ENCODE measurements around the gene KIAA0040. TPM values are rescaled to one million over a fixed set of nuclear protein-coding genes. Genes with fewer than 3 reads are reported as not detected.

The KIAA0040 gene
- total and polyA plus RNA-seq, 2 experiments from 2014 or later: 1.4 to 1.6 TPM

DNA sequence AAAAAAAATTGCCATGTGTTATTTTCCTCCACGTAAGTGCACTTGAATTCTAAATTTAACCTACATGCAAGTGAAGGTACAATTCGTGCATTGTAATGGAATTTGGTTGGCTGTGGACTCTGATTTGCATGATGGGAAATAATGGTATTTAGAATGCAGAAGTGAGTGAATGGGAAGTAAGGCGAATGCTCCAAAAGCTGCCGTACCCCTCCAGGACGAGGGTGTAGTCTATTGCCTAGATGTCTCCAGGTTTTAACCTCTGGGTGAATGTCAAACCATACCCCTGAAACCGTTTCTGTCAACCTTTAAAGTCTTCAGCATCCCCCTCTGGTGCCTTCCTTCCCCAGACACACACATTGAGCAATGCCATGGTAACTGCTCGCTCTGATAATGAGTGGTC is 44.5 kb downstream of the KIAA0040 start:
- TF ChIP-seq, protein P1, sequence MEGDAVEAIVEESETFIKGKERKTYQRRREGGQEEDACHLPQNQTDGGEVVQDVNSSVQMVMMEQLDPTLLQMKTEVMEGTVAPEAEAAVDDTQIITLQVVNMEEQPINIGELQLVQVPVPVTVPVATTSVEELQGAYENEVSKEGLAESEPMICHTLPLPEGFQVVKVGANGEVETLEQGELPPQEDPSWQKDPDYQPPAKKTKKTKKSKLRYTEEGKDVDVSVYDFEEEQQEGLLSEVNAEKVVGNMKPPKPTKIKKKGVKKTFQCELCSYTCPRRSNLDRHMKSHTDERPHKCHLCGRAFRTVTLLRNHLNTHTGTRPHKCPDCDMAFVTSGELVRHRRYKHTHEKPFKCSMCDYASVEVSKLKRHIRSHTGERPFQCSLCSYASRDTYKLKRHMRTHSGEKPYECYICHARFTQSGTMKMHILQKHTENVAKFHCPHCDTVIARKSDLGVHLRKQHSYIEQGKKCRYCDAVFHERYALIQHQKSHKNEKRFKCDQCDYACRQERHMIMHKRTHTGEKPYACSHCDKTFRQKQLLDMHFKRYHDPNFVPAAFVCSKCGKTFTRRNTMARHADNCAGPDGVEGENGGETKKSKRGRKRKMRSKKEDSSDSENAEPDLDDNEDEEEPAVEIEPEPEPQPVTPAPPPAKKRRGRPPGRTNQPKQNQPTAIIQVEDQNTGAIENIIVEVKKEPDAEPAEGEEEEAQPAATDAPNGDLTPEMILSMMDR (IDR thresholded peaks at IDR 0.05; ENCODE audit: low read depth, low read length): no peak
- no peaks in the 10 kb centered on the region for H3K4me1 ChIP-seq (ENCODE audit: low read depth)
- H3K4me3 ChIP-seq: no peak overlapping the region
- peaks cover 33% of the 10 kb centered on the region for H3K27me3 ChIP-seq
- no peaks in the 10 kb centered on the region for H3K36me3 ChIP-seq
- no peak for DNase-seq (ENCODE audit: low read depth in 1 of 2, low spot score in 1 of 2)
- H3K9me3 ChIP-seq (ENCODE audit: low read depth): no peaks in the 10 kb centered on the region
- no peak overlapping the region for H3K27ac ChIP-seq

DNA sequence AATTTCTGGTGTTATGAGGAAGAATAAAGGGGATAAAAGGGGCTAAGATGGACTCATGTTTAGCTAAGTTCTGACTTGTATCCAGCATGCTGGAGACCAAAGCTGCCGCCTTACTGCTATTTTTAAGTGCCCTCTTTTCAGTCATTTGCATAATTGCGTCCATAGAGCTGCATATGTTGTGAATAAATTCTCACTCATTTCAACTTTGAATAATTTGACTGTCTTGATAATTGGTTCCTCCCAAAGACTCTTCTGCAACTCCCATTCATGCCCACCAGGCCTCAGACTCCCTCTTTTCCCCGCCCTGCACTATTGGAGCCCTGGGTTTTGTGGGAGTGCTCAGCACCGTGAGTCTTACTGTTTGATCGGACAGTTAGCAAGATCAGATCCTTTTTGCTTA is 45.0 kb downstream of the KIAA0040 start:
- Histone ChIP-seq H3K36me3 (no peaks in the 10 kb centered on the region), H3K4me3 (no peak overlapping the region), H3K9me3 (ENCODE audit: low read depth) (no peaks in the 10 kb centered on the region), H3K27ac (no peak overlapping the region), H3K27me3 (peaks cover 29% of the 10 kb centered on the region), H3K4me1 (ENCODE audit: low read depth) (no peaks in the 10 kb centered on the region)
- TF ChIP-seq, protein P1 (IDR thresholded peaks at IDR 0.05; ENCODE audit: low read depth, low read length): no peak
- DNase-seq (ENCODE audit: low read depth in 1 of 2, low spot score in 1 of 2): no peak

DNA sequence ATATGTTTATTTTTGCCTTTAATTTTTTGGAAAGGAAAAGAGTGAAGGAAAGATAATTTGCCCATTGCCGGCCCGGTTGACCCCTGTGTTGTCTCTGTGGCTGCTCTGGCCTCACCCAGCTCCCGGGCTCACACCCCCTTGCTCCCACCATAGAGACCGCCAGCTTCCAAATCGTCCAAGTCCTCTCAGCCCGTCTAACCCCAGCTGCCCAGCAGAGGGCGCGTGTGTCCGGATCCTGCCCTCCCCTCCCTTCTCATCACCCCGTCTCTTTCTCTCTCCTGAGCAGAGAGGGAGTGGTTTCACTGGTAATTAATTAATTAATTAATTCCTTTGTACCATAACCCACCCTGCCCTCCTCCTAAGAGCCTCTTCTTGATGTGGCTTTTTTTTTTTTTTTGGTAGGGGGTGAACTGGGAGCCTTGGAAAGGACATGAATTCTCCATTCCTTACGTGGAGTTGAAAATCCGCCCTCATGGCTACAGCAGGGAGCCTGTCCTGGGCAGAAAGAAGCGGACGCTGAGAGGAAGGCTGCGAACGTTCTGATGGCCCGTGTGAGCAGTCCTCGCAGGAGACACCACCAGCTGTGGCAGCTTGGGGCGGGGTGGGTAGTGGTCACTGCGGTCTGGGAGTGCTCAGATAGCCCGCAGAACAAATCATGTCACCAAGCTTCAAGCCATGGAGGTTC is 45.9 kb downstream of the KIAA0040 start:
- H3K4me3 ChIP-seq: no peak overlapping the region
- no peaks in the 10 kb centered on the region for H3K9me3 ChIP-seq (ENCODE audit: low read depth)
- no peaks in the 10 kb centered on the region for H3K4me1 ChIP-seq (ENCODE audit: low read depth)
- peaks cover 22% of the 10 kb centered on the region for H3K27me3 ChIP-seq
- no peak overlapping the region for H3K27ac ChIP-seq
- TF ChIP-seq, protein P1 (IDR thresholded peaks at IDR 0.05; ENCODE audit: low read depth, low read length): peak; percentile 97
- H3K36me3 ChIP-seq: no peaks in the 10 kb centered on the region
- peak; percentile 71 to 78 for DNase-seq (ENCODE audit: low read depth in 1 of 2, low spot score in 1 of 2)

DNA sequence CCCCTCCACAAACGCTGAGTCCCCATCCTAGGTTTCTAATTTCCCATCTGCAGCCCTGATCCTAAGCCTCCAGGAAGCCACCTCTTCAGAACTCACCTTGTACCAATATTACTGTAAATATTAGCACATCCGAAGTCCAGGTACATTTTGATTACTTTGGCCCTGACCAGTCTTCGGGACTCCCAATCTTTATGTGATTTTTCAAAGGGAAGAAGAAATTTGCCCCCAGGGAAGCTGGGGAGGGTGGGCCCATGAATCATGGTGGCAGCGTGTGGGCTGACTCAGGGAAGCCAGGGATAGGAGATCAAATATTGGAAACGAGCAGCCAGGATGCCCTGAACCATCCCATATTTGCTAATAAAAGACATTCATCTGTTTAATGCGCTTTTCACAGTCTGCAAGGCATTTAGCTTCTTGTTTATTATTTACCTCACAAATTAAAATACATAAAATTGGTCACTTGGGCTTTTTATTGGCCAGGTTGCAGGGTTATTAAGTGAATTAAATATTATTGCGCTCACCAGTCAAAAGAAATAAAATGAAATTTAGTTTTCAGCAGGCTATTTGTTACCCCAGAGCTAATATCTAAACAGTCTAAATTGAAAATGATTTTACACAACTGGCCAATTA is 46.6 kb downstream of the KIAA0040 start:
- Histone ChIP-seq H3K27ac (no peak overlapping the region), H3K27me3 (peaks cover 15% of the 10 kb centered on the region), H3K4me1 (ENCODE audit: low read depth) (no peaks in the 10 kb centered on the region), H3K36me3 (no peaks in the 10 kb centered on the region), H3K9me3 (ENCODE audit: low read depth) (no peaks in the 10 kb centered on the region), H3K4me3 (no peak overlapping the region)
- no peak for DNase-seq (ENCODE audit: low read depth in 1 of 2, low spot score in 1 of 2)
- TF ChIP-seq, protein P1 (IDR thresholded peaks at IDR 0.05; ENCODE audit: low read depth, low read length): no peak

DNA sequence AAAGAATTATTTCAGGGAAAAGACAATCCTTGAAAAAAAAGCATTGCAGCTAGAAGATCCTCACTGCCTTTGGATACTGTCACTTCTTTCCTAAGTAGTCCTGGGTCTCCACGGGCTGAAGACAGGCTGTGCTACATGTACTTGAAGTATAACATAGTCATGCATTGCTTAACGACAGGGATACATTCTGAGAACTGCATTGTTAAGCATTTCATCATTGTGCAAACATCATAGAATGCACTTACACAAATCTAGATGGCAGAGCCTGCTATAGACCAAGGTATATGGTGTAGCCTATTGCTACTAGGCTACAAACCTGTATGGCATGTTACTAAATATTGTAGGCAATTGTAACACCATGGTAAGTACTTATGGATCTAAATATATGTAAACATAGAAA is 54.0 kb downstream of the KIAA0040 start:
- Histone ChIP-seq H3K27ac (no peak overlapping the region), H3K4me1 (ENCODE audit: low read depth) (no peaks in the 10 kb centered on the region), H3K36me3 (no peaks in the 10 kb centered on the region), H3K9me3 (ENCODE audit: low read depth) (no peaks in the 10 kb centered on the region), H3K4me3 (no peak overlapping the region), H3K27me3 (no peaks in the 10 kb centered on the region)
- DNase-seq (ENCODE audit: low read depth in 1 of 2, low spot score in 1 of 2): no peak
- TF ChIP-seq, protein P1 (IDR thresholded peaks at IDR 0.05; ENCODE audit: low read depth, low read length): no peak
